Fibroblast of lung (primary cell): Measurements from ENCODE around the gene KLHL7. TPM values are rescaled to one million over a fixed set of nuclear protein-coding genes. Genes with fewer than 3 reads are reported as not detected.

ENCODE experiments used
- DNase-seq, 2 donors: peaks; one replicate each; pipeline versions ENCODE4 v3.0.0 to v3.0.0-alpha.2; 2010; ENCODE audit warnings: low read depth in 2 of 2
- H2AFZ ChIP-seq: 2 replicates; pipeline ENCODE4 v1.5.1; 2012; ENCODE audit warnings: low read length, control low read depth, inconsistent platforms
- H3K27ac ChIP-seq: 2 replicates; pipeline ENCODE4 v1.5.1; 2011; ENCODE audit warnings: low read length, control low read depth; ENCODE audit not compliant: insufficient read depth
- H3K27me3 ChIP-seq: 2 replicates; pipeline ENCODE4 v1.5.1; 2011; ENCODE audit warnings: mild to moderate bottlenecking, low read length; ENCODE audit not compliant: control insufficient read depth, insufficient read depth
- H3K36me3 ChIP-seq: 2 replicates; pipeline ENCODE4 v1.5.1; 2011; ENCODE audit warnings: low read length; ENCODE audit not compliant: control insufficient read depth, insufficient read depth
- H3K4me1 ChIP-seq: 2 replicates; pipeline ENCODE4 v1.5.1; 2011; ENCODE audit warnings: low read length; ENCODE audit not compliant: control insufficient read depth, insufficient read depth; ENCODE audit errors: extremely low read depth
- H3K4me2 ChIP-seq: 2 replicates; pipeline ENCODE4 v1.5.1; 2011; ENCODE audit warnings: low read length, control low read depth; ENCODE audit not compliant: insufficient read depth; ENCODE audit errors: extremely low read depth
- H3K4me3 ChIP-seq, 4 experiments: fragments of 200-600 bp in 1 of 4; sonication (generic) in 1 of 4; replicated peaks in 1 of 4; 2 replicates each; pipeline ENCODE4 v1.5.1; 2011 to 2016; ENCODE audit warnings: low read length in 4 of 4, low read depth in 3 of 4, mild to moderate bottlenecking in 3 of 4, control low read depth in 2 of 4, inconsistent platforms in 1 of 4, mixed read lengths in 1 of 4; ENCODE audit not compliant: insufficient read depth in 1 of 4; ENCODE audit errors: control extremely low read depth in 1 of 4
- H3K79me2 ChIP-seq: 2 replicates; pipeline ENCODE4 v1.5.1; 2012; ENCODE audit warnings: mild to moderate bottlenecking, low read length, inconsistent platforms; ENCODE audit not compliant: control insufficient read depth, insufficient read depth
- H3K9ac ChIP-seq: 2 replicates; pipeline ENCODE4 v1.5.1; 2011; ENCODE audit warnings: mild to moderate bottlenecking, low read length, control low read depth; ENCODE audit not compliant: insufficient read depth
- H3K9me3 ChIP-seq: 2 replicates; pipeline ENCODE4 v1.5.1; 2012; ENCODE audit warnings: low read depth, low read length; ENCODE audit not compliant: control insufficient read depth, insufficient read depth
- H4K20me1 ChIP-seq: 2 replicates; pipeline ENCODE4 v1.5.1; 2011; ENCODE audit warnings: low read length; ENCODE audit not compliant: control insufficient read depth, insufficient read depth; ENCODE audit errors: extremely low read depth
- CTCF ChIP-seq, 2 donors: IDR thresholded peaks in 1 of 2; conservative IDR thresholded peaks in 1 of 2; 1 replicate in 1 of 2; 2 replicates in 1 of 2; pipeline ENCODE4 v1.5.1; 2011 to 2012; ENCODE audit warnings: low read length in 2 of 2, control low read depth in 1 of 2, inconsistent platforms in 1 of 2, low read depth in 1 of 2, mild to moderate bottlenecking in 1 of 2
- EZH2 ChIP-seq: IDR thresholded peaks from 2 replicates; pipeline ENCODE4 v1.5.1; 2012; ENCODE audit warnings: low read length, control low read depth, mild to moderate bottlenecking; ENCODE audit errors: missing control alignments
- polyA plus RNA-seq, 2 donors: library from polyadenylated mRNA; depleted of rRNA in 1 of 2; stranded (reverse) in 1 of 2; unstranded in 1 of 2; fragments of >200 nt; gene quantifications; 2 replicates each; pipeline ENCODE4 v1.2.1, GENCODE V29; 2011 to 2012; ENCODE audit warnings: missing spikeins in 1 of 2
- total RNA-seq: library from RNA; depleted of rRNA; stranded (reverse); fragments of >200 nt; gene quantifications from 2 replicates; pipeline ENCODE4 v1.2.1, GENCODE V29; 2014

KLHL7 gene
- total and polyA plus RNA-seq, 2 donors (not counting 1 experiment from before 2014, with no cell fraction given) = 23.5 to 44.5 TPM

GRCh38 chr7:23106057-23106822 is 655 bp downstream of the KLHL7 start:
- H3K27me3 ChIP-seq = no peaks in the 10 kb centered on the region
- peak; percentile 45 to 48 for DNase-seq
- no peaks in the 10 kb centered on the region for H3K36me3 ChIP-seq
- peak overlapping the region; percentile 94 for H3K4me2 ChIP-seq
- H4K20me1 ChIP-seq = no peaks in the 10 kb centered on the region
- TF ChIP-seq CTCF (conservative IDR thresholded peaks at IDR 0.05 in 1 of 2, IDR thresholded peaks at IDR 0.05 in 1 of 2; ENCODE audit: low read depth in 1 of 2, low read length in 2 of 2) = peak in 1 of 2 donors; percentile 30
- TF ChIP-seq EZH2 = no peak
- H3K4me3 ChIP-seq = peak overlapping the region; percentile 76 to 97 (median 83)
- peaks cover 20% of the 10 kb centered on the region for H3K79me2 ChIP-seq
- no peaks in the 10 kb centered on the region for H3K4me1 ChIP-seq
- peak overlapping the region; percentile 91 for H2AFZ ChIP-seq
- H3K27ac ChIP-seq = peak overlapping the region; percentile 91
- H3K9ac ChIP-seq = peak overlapping the region; percentile 85
- H3K9me3 ChIP-seq = no peaks in the 10 kb centered on the region

- Histone ChIP-seq H3K4me2 (peak overlapping the region; percentile 94), H3K36me3 (no peaks in the 10 kb centered on the region), H3K9ac (no peak overlapping the region), H4K20me1 (no peaks in the 10 kb centered on the region), H3K79me2 (peaks cover 23% of the 10 kb centered on the region), H3K9me3 (no peaks in the 10 kb centered on the region), H3K27me3 (no peaks in the 10 kb centered on the region), H3K27ac (peak overlapping the region; percentile 91), H3K4me3 (peak overlapping the region; percentile 76 to 97 (median 83)), H3K4me1 (no peaks in the 10 kb centered on the region), H2AFZ (peak overlapping the region; percentile 91)
- DNase-seq = peak in 1 of 2 donors; percentile 20
- TF ChIP-seq EZH2 (no peak), CTCF (conservative IDR thresholded peaks at IDR 0.05 in 1 of 2, IDR thresholded peaks at IDR 0.05 in 1 of 2; ENCODE audit: low read depth in 1 of 2, low read length in 2 of 2) (no peak)
Measured at GRCh38 chr7:23106823-23107663, 1.5 kb downstream of the KLHL7 start.

- Histone ChIP-seq H2AFZ (no peak overlapping the region), H3K4me2 (peak overlapping the region; percentile 94), H3K9me3 (no peaks in the 10 kb centered on the region), H3K9ac (no peak overlapping the region), H3K27me3 (no peaks in the 10 kb centered on the region), H3K4me3 (peak overlapping the region; percentile 76 to 97 (median 83)), H3K27ac (no peak overlapping the region), H4K20me1 (no peaks in the 10 kb centered on the region), H3K79me2 (peaks cover 24% of the 10 kb centered on the region), H3K36me3 (no peaks in the 10 kb centered on the region), H3K4me1 (no peaks in the 10 kb centered on the region)
- peak in 1 of 2 donors; percentile 4 for DNase-seq
- TF ChIP-seq EZH2 (no peak), CTCF (conservative IDR thresholded peaks at IDR 0.05 in 1 of 2, IDR thresholded peaks at IDR 0.05 in 1 of 2; ENCODE audit: low read depth in 1 of 2, low read length in 2 of 2) (no peak)
Measured at GRCh38 chr7:23107781-23108180, 2.2 kb downstream of the KLHL7 start.
